ENCODE measurements around the gene PIEZO1. TPM values are rescaled to one million over a fixed set of nuclear protein-coding genes. Genes with fewer than 3 reads are reported as not detected.

PIEZO1 gene
- total and polyA plus RNA-seq, 9 of the 15 experiments (the other 6 are each of a cell fraction or from before 2014, with no cell fraction given), result 3.6 to 432 (median 131) TPM

GRCh38 chr16:88700636-88701482, 84.2 kb downstream of the PIEZO1 start (continued):
- TF ChIP-seq CHD7 (IDR thresholded peaks at IDR 0.05; ENCODE audit: low read depth, low read length) (no peak), ZNF316 (IDR thresholded peaks at IDR 0.05) (no peak), SMAD4 (CRISPR knock-in tag; conservative IDR thresholded peaks at IDR 0.05) (no peak; the same call in none of the 2 replicates), EP300 (IDR thresholded peaks at IDR 0.05; ENCODE audit: low read length) (peak; percentile 27; the same call in 1 of the 2 replicates), ZFX (CRISPR knock-in tag; IDR thresholded peaks at IDR 0.05) (no peak), EZH2 (IDR thresholded peaks at IDR 0.05; ENCODE audit: borderline replicate concordance, low read depth, low read length) (no peak)
